GM21529 (cell line): ENCODE measurements around the gene SMG7.
"Not testable (repeated sequence)": the region's sequence is repeated elsewhere in the genome, so short reads cannot be mapped to it uniquely, and the experiment has no call there.

Experiments
- ATAC-seq: cut with Tn5 transposase; IDR thresholded peaks from one replicate; pipeline ENCODE4 v1.9.1; 2021; ENCODE audit not compliant: unreplicated experiment

SMG7 gene

GRCh38 chr1:183472488-183473216, at the start of gene SMG7:
SMG7 (plus strand) TSS chr1:183472499; CDS start chr1:183472621, 122 bp downstream.
- ATAC-seq, result peak; percentile 14

DNA sequence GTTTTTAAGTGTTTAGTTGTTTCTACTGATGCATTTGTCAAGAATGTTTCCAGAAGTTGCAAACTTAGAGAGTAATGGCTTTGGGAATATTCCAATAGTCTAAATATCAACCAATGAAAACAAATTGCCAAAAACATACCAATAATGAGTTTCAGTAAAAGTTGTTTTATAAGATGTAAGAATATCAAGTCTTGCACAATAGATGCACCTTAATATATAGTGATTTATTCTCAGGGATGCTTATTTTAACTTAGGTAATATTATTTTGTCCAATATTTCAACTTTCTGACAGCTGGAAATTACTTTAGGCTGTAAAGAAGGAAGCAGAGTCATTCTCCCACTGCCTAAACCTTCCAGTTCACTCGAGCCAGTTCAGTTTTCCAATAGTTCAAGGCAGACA, 48.8 kb upstream of the SMG7 start:
- no peak for ATAC-seq

DNA sequence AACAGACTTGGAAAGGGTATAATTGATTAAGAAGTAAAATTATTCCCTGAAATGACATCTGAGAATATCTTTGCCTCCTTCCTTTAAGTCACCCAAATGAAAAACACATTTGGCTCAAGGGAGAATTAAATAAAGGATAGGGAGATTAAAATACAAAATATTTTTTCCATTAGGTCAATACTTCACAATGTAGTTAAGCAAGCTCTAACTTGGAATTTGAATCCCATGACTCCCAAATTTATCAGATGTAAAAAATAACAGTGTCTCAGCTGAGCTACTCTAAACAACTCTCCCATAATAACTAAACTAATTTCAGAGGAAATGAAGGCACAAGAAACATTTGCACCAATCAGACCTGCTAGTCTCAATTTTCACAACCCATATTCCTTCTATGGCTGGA, 47.6 kb upstream of the SMG7 start:
- no peak for ATAC-seq

GRCh38 chr1:183427591-183427990, 44.7 kb upstream of the SMG7 start:
- ATAC-seq, result not testable (repeated sequence)

DNA sequence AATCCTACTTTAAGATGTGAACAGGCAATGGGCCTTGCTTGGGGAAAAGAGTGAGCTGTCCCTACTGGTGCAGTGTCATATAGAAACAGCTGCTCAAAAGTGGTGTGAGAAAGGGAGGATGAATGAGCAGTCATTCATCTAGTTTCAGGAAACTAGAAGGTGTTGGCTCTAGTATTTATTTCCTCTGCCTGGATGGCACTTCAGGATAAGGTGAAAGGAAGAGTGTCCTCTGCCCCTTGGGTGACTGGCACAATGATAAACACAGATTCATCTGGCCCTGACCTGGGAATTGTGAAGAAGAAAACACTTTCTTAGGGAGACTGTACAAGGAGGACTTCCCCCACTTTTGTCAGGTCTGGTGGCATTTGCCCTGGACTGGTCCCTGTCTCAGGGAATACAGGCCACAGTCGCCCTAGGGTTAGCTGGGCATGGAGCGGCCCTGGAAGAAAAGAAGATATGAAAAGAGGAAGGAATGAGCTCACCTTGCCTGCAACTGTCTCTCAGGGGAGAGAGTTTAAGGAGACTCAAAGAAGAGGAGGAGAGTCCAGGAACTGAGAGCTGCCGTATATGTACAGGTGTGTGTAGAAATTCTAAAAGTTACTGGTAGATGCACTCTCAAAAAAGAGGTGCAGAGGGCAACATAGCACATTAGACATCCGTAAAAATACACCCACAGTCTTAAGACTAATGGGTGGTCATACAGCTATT, 40.3 kb upstream of the SMG7 start:
- ATAC-seq, result no peak

- ATAC-seq, result no peak
These were observed 39.8 kb upstream of the SMG7 start for GRCh38 chr1:183432548-183432875.

- ATAC-seq, result no peak
These were observed 38.6 kb upstream of the SMG7 start for GRCh38 chr1:183433703-183434102.

DNA sequence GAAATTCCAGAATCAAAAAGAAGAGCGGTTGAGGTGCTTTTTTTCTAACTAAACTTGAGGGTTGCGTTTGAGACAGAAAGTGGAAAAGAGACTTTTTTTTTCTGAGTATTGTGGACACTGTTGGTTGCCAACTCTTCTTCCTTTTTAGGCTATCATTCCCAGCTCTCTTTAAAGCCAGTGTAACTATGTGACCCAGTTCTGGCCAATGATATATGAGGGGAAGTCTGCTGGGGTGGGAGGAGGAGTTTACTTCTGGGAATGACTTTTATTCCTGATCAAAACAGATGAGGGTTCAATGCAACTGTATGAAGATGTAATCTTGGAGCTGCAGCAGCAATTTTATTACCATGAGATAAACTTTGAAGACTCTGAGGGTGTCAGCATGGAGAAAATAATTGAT, 36.8 kb upstream of the SMG7 start:
- ATAC-seq, result no peak

GRCh38 chr1:183438060-183438459, 34.2 kb upstream of the SMG7 start:
- ATAC-seq, result no peak

DNA sequence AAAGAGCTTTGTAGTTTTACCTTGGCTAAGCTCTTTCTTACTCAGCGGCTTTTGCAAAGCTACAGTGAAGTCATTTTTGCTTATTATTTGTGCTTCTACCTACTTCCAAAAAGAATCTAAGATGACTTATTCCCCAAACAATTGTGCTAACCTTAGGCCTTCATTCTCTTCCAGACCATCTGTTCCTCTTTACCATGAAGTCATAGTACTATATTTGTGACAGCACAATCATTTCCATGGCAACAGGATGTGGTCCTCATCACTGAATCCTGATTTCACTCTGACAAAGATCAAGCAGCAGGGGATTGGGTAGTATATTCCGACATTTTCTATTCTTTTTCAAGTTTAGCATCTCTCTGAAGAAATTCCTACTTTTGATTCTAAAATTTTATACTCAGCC, 29.3 kb upstream of the SMG7 start:
- ATAC-seq, result no peak

- no peak for ATAC-seq
These were observed 28.8 kb upstream of the SMG7 start for GRCh38 chr1:183443466-183443865.

GRCh38 chr1:183444243-183444642, 28.1 kb upstream of the SMG7 start:
- ATAC-seq, result no peak

DNA sequence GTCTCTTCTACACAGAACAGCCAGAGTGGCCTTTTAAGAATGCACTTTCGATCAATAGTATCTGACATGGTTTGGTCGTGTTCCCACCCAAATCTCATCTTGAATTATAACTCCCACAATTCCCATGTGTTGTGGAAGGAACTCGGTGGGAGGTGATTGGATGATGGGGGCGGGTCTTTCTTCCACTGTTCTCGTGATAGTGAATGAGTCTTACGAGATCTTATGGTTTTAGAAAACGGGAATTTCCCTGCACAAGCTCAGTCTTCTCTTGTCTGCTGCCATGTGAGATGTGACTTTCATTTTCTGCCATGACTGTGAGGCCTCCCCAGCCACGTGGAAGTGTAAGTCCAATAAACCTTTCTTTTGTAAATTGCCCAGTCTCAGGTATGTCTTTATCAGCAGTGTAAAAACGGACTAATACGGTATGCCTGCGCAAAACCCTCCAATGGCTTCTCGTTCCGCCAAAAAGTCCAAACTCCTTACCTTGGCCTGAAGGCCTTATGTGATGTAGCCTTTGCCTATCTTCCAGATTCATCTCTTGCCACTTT, 23.0 kb upstream of the SMG7 start:
- no peak for ATAC-seq

GRCh38 chr1:183450093-183450492, 22.2 kb upstream of the SMG7 start:
- no peak for ATAC-seq

DNA sequence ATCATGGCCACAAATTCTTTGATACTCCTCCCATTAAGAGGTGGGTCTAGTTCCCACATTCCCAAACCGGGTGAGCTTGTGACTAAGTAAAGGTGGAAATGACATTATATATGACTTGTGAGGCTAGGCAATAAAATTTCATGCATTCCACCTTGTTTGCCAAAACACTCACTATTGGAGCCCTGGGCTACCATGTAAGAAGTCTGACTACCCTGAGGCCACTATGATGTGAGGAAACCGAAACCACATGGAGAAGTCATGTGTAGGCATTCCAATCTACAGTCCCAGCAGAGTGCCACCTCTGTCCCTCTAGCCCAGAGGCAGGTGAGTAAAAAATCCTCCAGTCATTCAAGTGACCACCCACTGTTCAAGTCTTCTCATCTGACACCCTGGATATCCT, 17.9 kb upstream of the SMG7 start:
- no peak for ATAC-seq

- no peak for ATAC-seq
These were observed 15.5 kb upstream of the SMG7 start for GRCh38 chr1:183456826-183457225.

DNA sequence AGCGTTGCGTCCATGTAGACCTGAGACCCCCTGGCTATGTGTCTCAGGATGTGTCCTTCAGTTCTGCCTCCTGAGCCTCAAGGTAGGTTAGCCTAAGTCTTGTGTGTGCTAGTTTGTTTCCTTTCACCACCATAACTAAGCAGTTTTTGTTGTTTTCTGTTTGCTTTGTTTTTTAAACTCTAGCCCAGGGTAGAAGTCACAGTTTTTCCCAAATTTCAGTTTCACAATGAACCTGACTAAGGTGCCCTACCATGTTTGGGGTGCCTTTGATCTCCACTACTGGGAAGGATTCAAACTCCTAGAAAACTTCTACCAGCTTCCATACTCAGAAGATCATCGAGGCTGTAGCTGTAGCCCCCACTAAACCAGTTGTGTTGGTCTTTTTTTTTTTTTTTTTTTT, 14.8 kb upstream of the SMG7 start:
- ATAC-seq, result no peak

- no peak for ATAC-seq
These were observed 11.7 kb upstream of the SMG7 start for GRCh38 chr1:183460596-183460995.

DNA sequence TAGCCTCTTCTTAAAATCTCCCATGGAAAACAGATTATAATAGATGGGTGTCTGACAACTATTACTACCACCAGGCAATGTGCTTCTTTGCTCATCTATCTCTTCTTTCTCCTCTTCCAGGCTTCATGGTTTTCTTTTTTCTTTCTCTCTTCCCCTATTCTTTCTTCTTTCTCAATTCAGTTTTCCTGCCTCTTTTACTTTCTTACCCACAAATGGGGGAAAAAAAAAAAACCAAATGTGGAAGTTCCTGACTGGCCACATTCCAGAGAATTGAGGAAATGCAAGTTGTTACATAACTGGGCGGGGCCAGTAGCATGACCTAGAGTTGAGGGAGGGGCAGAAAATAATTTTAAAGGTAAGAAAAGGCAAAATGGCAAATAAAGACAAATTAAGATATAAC, 10.9 kb upstream of the SMG7 start:
- no peak for ATAC-seq

DNA sequence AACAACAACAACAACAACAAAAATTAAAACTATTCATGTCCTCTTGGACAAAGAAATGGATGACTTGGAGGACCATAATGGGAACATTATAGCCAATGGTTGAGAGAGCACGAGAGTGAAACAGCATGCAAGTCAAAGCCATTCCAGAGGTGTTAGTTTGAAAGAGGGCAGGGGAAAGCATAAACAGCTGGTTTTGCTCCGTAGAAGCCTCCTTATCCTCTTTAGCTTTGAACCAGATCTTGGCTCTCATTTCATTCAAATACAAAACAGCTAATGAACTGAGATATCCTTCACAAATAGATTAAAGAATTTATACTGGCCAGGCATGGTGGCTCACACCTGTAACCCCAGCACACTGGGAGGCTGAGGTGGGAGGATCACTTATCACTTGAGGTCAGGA, 8.7 kb upstream of the SMG7 start:
- ATAC-seq, result no peak

GRCh38 chr1:183466781-183467180, 5.5 kb upstream of the SMG7 start:
- no peak for ATAC-seq

GRCh38 chr1:183467687-183468086, 4.6 kb upstream of the SMG7 start:
- ATAC-seq, result no peak
